ENCODE measurements around the gene CD3G. TPM values are rescaled to one million over a fixed set of nuclear protein-coding genes. Genes with fewer than 3 reads are reported as not detected.
A peak's percentile ranks its signal among the peaks of the same experiment; 100 is the strongest.

CD3G gene
- polyA plus RNA-seq, 3 donors = 0.84 to 1.9 TPM; not detected in 1

GRCh38 chr11:118358071-118358470, 13.9 kb downstream of the CD3G start:
- Mint-ChIP-seq H3K9me3 (peaks cover 0 to 2% (median 0%) of the 10 kb centered on the region in 7 donors), H3K4me1 (peaks cover 29% of the 10 kb centered on the region), H3K27ac (no peak overlapping the region), H3K27me3 (ENCODE audit: low read depth in 3 of 3) (peaks cover 5 to 11% (median 7%) of the 10 kb centered on the region in 3 donors), H3K36me3 (peaks cover 3 to 7% of the 10 kb centered on the region in 2 donors), H3K4me3 (no peak overlapping the region)
- Histone ChIP-seq H2AFZ (ENCODE audit: insufficient read depth, low read depth, low read length, poor library complexity, severe bottlenecking) (no peak overlapping the region), H3K27ac (ENCODE audit: low read depth in 1 of 2, low read length in 2 of 2) (no peak overlapping the region), H3K36me3 (replicated peaks in 1 of 2; ENCODE audit: control insufficient read depth in 1 of 2, insufficient read depth in 2 of 2, low read length in 2 of 2) (peaks cover under 1 to 6% of the 10 kb centered on the region in 2 donors), H4K20me1 (ENCODE audit: insufficient read depth, low read length) (peaks cover 16% of the 10 kb centered on the region), H3K27me3 (ENCODE audit: control insufficient read depth in 2 of 2, insufficient read depth in 2 of 2, low read length in 2 of 2) (no peaks in the 10 kb centered on the region), H3K4me3 (replicated peaks in 1 of 3; ENCODE audit: low read depth in 2 of 3, low read length in 3 of 3) (no peak overlapping the region), H3K4me2 (replicated peaks; ENCODE audit: extremely low read depth, low read length, poor library complexity, severe bottlenecking) (no peak overlapping the region), H3K4me1 (ENCODE audit: control insufficient read depth in 1 of 2, insufficient read depth in 2 of 2, low read length in 2 of 2) (peaks cover 12 to 20% of the 10 kb centered on the region in 2 donors), H3K9me3 (replicated peaks in 1 of 2; ENCODE audit: control insufficient read depth in 1 of 2, insufficient read depth in 1 of 2, low read length in 2 of 2) (no peaks in the 10 kb centered on the region), H3K79me2 (ENCODE audit: insufficient read depth, low read length) (peaks cover 37% of the 10 kb centered on the region), H3K9ac (ENCODE audit: insufficient read depth, low read length, poor library complexity, severe bottlenecking) (no peak overlapping the region)
- WGBS (ENCODE audit: insufficient coverage) = no CpG with 5 or more reads among the region's 3 CpGs
- intact Hi-C loops (cut with micrococcal nuclease) = loop anchor here in 1 of 2 donors (5.0 kb wide), 1 partner anchor 211 kb away; no protein-coding TSS in a partner anchor
- TF ChIP-seq CTCF (IDR thresholded peaks at IDR 0.05) = no peak
- no peak for DNase-seq

GRCh38 chr11:118359295-118359958, 15.3 kb downstream of the CD3G start, which contains the start of gene UBE4A:
UBE4A (plus strand) TSS chr11:118359600; CDS start chr11:118365081, 5,481 bp downstream.
- H3K4me1 Mint-ChIP-seq = peaks cover 28% of the 10 kb centered on the region
- WGBS (ENCODE audit: insufficient coverage) = 5% methylated on average over 30 of the region's 33 CpGs
- H3K36me3 ChIP-seq (replicated peaks in 1 of 2; ENCODE audit: control insufficient read depth in 1 of 2, insufficient read depth in 2 of 2, low read length in 2 of 2) = peaks cover 8 to 18% of the 10 kb centered on the region in 2 donors
- peak; percentile 95 to 99 (median 98) for DNase-seq
- peak within 1 kb of the TSS; percentile 89 for H3K9ac ChIP-seq (ENCODE audit: insufficient read depth, low read length, poor library complexity, severe bottlenecking)
- peaks cover 47% of the 10 kb centered on the region for H3K79me2 ChIP-seq (ENCODE audit: insufficient read depth, low read length)
- TF ChIP-seq CTCF (IDR thresholded peaks at IDR 0.05) = no peak
- peaks cover 5 to 11% (median 7%) of the 10 kb centered on the region in 3 donors for H3K27me3 Mint-ChIP-seq (ENCODE audit: low read depth in 3 of 3)
- peak within 1 kb of the TSS; percentile 93 to 99 (median 96) for H3K27ac Mint-ChIP-seq
- H3K4me2 ChIP-seq (replicated peaks; ENCODE audit: extremely low read depth, low read length, poor library complexity, severe bottlenecking) = peak within 1 kb of the TSS; percentile 99
- H3K27me3 ChIP-seq (ENCODE audit: control insufficient read depth in 2 of 2, insufficient read depth in 2 of 2, low read length in 2 of 2) = no peaks in the 10 kb centered on the region
- H3K4me3 Mint-ChIP-seq = peak within 1 kb of the TSS; percentile 98 to 99
- peaks cover 11 to 14% of the 10 kb centered on the region in 2 donors for H3K36me3 Mint-ChIP-seq
- peaks cover 30% of the 10 kb centered on the region for H4K20me1 ChIP-seq (ENCODE audit: insufficient read depth, low read length)
- peak within 1 kb of the TSS; percentile 46 to 97 for H3K27ac ChIP-seq (ENCODE audit: low read depth in 1 of 2, low read length in 2 of 2)
- intact Hi-C loops (cut with micrococcal nuclease) = loop anchor here in 1 of 2 donors (5.0 kb wide), 1 partner anchor 212 kb away; no protein-coding TSS in a partner anchor
- H3K9me3 Mint-ChIP-seq = peaks cover 0 to 2% (median 0%) of the 10 kb centered on the region in 7 donors
- peak within 1 kb of the TSS; percentile 100 for H2AFZ ChIP-seq (ENCODE audit: insufficient read depth, low read depth, low read length, poor library complexity, severe bottlenecking)
- peak within 1 kb of the TSS; percentile 70 to 100 (median 98) for H3K4me3 ChIP-seq (replicated peaks in 1 of 3; ENCODE audit: low read depth in 2 of 3, low read length in 3 of 3)
- H3K9me3 ChIP-seq (replicated peaks in 1 of 2; ENCODE audit: control insufficient read depth in 1 of 2, insufficient read depth in 1 of 2, low read length in 2 of 2) = no peaks in the 10 kb centered on the region
- H3K4me1 ChIP-seq (ENCODE audit: control insufficient read depth in 1 of 2, insufficient read depth in 2 of 2, low read length in 2 of 2) = peaks cover 12 to 20% of the 10 kb centered on the region in 2 donors

Measured in CD14-positive monocyte (primary cell).